Esophagus squamous epithelium (tissue), 4 donors: ENCODE data around the gene IQSEC1.

Experiments used
- CTCF ChIP-seq, 6 experiments: fragments of 450-650 bp in 4 of 6; fragments of 200-600 bp in 2 of 6; sonication (generic) in 2 of 6; IDR thresholded peaks; one replicate each; pipeline ENCODE4 v1.5.1; 2016 to 2019; ENCODE audit warnings: antibody characterized with exemption in 6 of 6, mild to moderate bottlenecking in 4 of 6, moderate library complexity in 4 of 6
- POLR2A ChIP-seq, 4 donors: fragments of 450-650 bp; IDR thresholded peaks; one replicate each; pipeline ENCODE4 v1.6.1; 2017; ENCODE audit warnings: antibody characterized with exemption in 4 of 4, mild to moderate bottlenecking in 4 of 4, moderate library complexity in 3 of 4

- no peak for TF ChIP-seq CTCF (IDR thresholded peaks at IDR 0.05)
- TF ChIP-seq POLR2A (IDR thresholded peaks at IDR 0.05): no peak
Observed at GRCh38 chr3:12866836-12867235, 206.4 kb downstream of the IQSEC1 start.
